Natural killer cell (primary cell): ENCODE results near the gene TSKS. TPM values are rescaled to one million over a fixed set of nuclear protein-coding genes. Genes with fewer than 3 reads are reported as not detected.

Experiments used
- ATAC-seq, 3 donors: fragments of 150-1000 bp in 2 of 3; fragments of 200-7000 bp in 1 of 3; cut with Tn5 transposase; 1 replicate in 1 of 3; 2 replicates in 2 of 3; pipeline ENCODE4 v1.10.0; 2021; ENCODE audit warnings: mild to moderate bottlenecking in 2 of 3, moderate library complexity in 2 of 3
- DNase-seq, 2 donors: peaks; one replicate each; pipeline versions ENCODE4 v3.0.0 to v3.0.0-alpha.2; 2013 to 2021; ENCODE audit warnings: mixed read lengths in 1 of 2
- H3K27ac ChIP-seq: one replicate; pipeline ENCODE4 v1.5.1; 2013; ENCODE audit warnings: mild to moderate bottlenecking, low read length
- H3K27me3 ChIP-seq: one replicate; pipeline ENCODE4 v1.6.1; 2013; ENCODE audit warnings: low read length; ENCODE audit not compliant: control insufficient read depth, insufficient read depth
- H3K36me3 ChIP-seq: one replicate; pipeline ENCODE4 v1.6.1; 2013; ENCODE audit warnings: low read length; ENCODE audit not compliant: control insufficient read depth, insufficient read depth
- H3K4me1 ChIP-seq: one replicate; pipeline ENCODE4 v1.6.1; 2013; ENCODE audit warnings: low read length; ENCODE audit not compliant: control insufficient read depth, insufficient read depth
- H3K4me3 ChIP-seq: one replicate; pipeline ENCODE4 v1.5.1; 2013; ENCODE audit warnings: low read length
- H3K9me3 ChIP-seq: one replicate; pipeline ENCODE4 v1.6.1; 2013; ENCODE audit warnings: low read length; ENCODE audit not compliant: control insufficient read depth, insufficient read depth
- H3K27ac Mint-ChIP-seq, 2 donors: one replicate each; pipeline ENCODE4 v1.8.0; 2022; ENCODE audit warnings: mild to moderate bottlenecking in 2 of 2, mixed read lengths in 2 of 2, moderate library complexity in 1 of 2
- H3K27me3 Mint-ChIP-seq, 2 donors: one replicate each; pipeline ENCODE4 v1.8.0; 2022; ENCODE audit warnings: low read depth in 2 of 2, mixed read lengths in 2 of 2
- H3K36me3 Mint-ChIP-seq: one replicate; pipeline ENCODE4 v1.8.0; 2022; ENCODE audit warnings: mixed read lengths
- H3K4me1 Mint-ChIP-seq, 2 donors: one replicate each; pipeline ENCODE4 v1.8.0; 2022; ENCODE audit warnings: mixed read lengths in 2 of 2
- H3K4me3 Mint-ChIP-seq: one replicate; pipeline ENCODE4 v1.8.0; 2022; ENCODE audit warnings: mild to moderate bottlenecking, moderate library complexity, mixed read lengths
- H3K9me3 Mint-ChIP-seq, 2 donors: one replicate each; pipeline ENCODE4 v1.8.0; 2022; ENCODE audit warnings: mixed read lengths in 2 of 2
- CTCF ChIP-seq: fragments of 200-600 bp; IDR thresholded peaks from one replicate; pipeline ENCODE4 v1.8.0; 2022; ENCODE audit warnings: antibody characterized with exemption
- WGBS: methylation state at CpG from one replicate; pipeline ENCODE4 v1.1.7; 2013; ENCODE audit warnings: missing lambda C conversion rate; ENCODE audit not compliant: insufficient coverage; 5-methylcytosine and 5-hydroxymethylcytosine counted together
- intact Hi-C: fragments of 100-400 bp; cut with micrococcal nuclease; formaldehyde crosslinking; loops from one replicate; pipeline ENCODE4 v1.14.2; 2022
- total RNA-seq, 4 donors: library from RNA; stranded (reverse); fragments of 120-200 nt in 1 of 4; gene quantifications; one replicate each; pipeline versions ENCODE4 v1.2.3 to v1.2.4, GENCODE V29; 2013 to 2022

TSKS gene
- total RNA-seq, 3 donors from 2014 or later (not counting 1 experiment from before 2014, with no cell fraction given), result 0.35 to 2.4 (median 1.7) TPM

- DNase-seq (no peak), ATAC-seq (no peak)
- Mint-ChIP-seq H3K4me1 (no peaks in the 10 kb centered on the region), H3K27me3 (no peaks in the 10 kb centered on the region), H3K9me3 (no peaks in the 10 kb centered on the region), H3K36me3 (no peaks in the 10 kb centered on the region), H3K4me3 (no peak overlapping the region), H3K27ac (no peak overlapping the region)
- Histone ChIP-seq H3K4me3 (no peak overlapping the region), H3K9me3 (no peaks in the 10 kb centered on the region), H3K27ac (no peak overlapping the region), H3K27me3 (no peaks in the 10 kb centered on the region), H3K4me1 (no peaks in the 10 kb centered on the region), H3K36me3 (peaks cover 74% of the 10 kb centered on the region)
- intact Hi-C loops, result no loop called here
- TF ChIP-seq CTCF, result no peak
- WGBS, result 96% methylated on average over 31 of the region's 32 CpGs
Observed at GRCh38 chr19:49801401-49801888, 38.3 kb upstream of the TSKS start.

GRCh38 chr19:49800771-49801170, 37.7 kb upstream of the TSKS start:
- Mint-ChIP-seq H3K9me3 (no peaks in the 10 kb centered on the region), H3K27me3 (no peaks in the 10 kb centered on the region), H3K4me3 (no peak overlapping the region), H3K36me3 (no peaks in the 10 kb centered on the region), H3K4me1 (no peaks in the 10 kb centered on the region), H3K27ac (no peak overlapping the region)
- no peaks in the 10 kb centered on the region for H3K4me1 ChIP-seq
- no peak overlapping the region for H3K27ac ChIP-seq
- WGBS, result 96% methylated on average over 10 of the region's 10 CpGs
- H3K4me3 ChIP-seq, result no peak overlapping the region
- H3K36me3 ChIP-seq, result peaks cover 77% of the 10 kb centered on the region
- no peaks in the 10 kb centered on the region for H3K27me3 ChIP-seq
- no peak for ATAC-seq
- no peak for TF ChIP-seq CTCF
- no peaks in the 10 kb centered on the region for H3K9me3 ChIP-seq
- no peak for DNase-seq
- intact Hi-C loops, result no loop called here

GRCh38 chr19:49799798-49800376, 36.8 kb upstream of the TSKS start:
- DNase-seq (peak in 1 of 2 donors; percentile 45), ATAC-seq (peak in 1 of 3 donors; percentile 20)

More at GRCh38 chr19:49799798-49800376, 36.8 kb upstream of the TSKS start:
- Histone ChIP-seq H3K27me3 (no peaks in the 10 kb centered on the region), H3K27ac (no peak overlapping the region), H3K4me1 (no peaks in the 10 kb centered on the region), H3K4me3 (no peak overlapping the region), H3K9me3 (no peaks in the 10 kb centered on the region), H3K36me3 (peaks cover 83% of the 10 kb centered on the region)
- Mint-ChIP-seq H3K4me1 (no peaks in the 10 kb centered on the region), H3K4me3 (no peak overlapping the region), H3K27me3 (no peaks in the 10 kb centered on the region), H3K9me3 (no peaks in the 10 kb centered on the region), H3K27ac (no peak overlapping the region), H3K36me3 (no peaks in the 10 kb centered on the region)
- WGBS, result 97% methylated on average over 25 of the region's 25 CpGs
- TF ChIP-seq CTCF, result no peak
- intact Hi-C loops, result no loop called here
